CD14-positive monocyte (primary cell): Measurements from ENCODE around the gene MSMB. TPM values are rescaled to one million over a fixed set of nuclear protein-coding genes. Genes with fewer than 3 reads are reported as not detected.

Source experiments
- DNase-seq, 3 donors: peaks; one replicate each; pipeline ENCODE4 v3.0.0-alpha.2; 2011 to 2022
- H2AFZ ChIP-seq: 2 replicates; pipeline ENCODE4 v1.6.0; 2012; ENCODE audit warnings: mild to moderate bottlenecking, low read depth, low read length, inconsistent platforms; ENCODE audit not compliant: insufficient read depth, poor library complexity, severe bottlenecking
- H3K27ac ChIP-seq, 2 donors: 1 replicate in 1 of 2; 2 replicates in 1 of 2; pipeline ENCODE4 v1.5.1; 2012 to 2013; ENCODE audit warnings: low read length in 2 of 2, control low read depth in 1 of 2, inconsistent platforms in 1 of 2, low read depth in 1 of 2, mild to moderate bottlenecking in 1 of 2
- H3K27me3 ChIP-seq, 2 donors: one replicate each; pipeline versions ENCODE4 v1.6.0 to v1.6.1; 2011 to 2013; ENCODE audit warnings: low read length in 2 of 2; ENCODE audit not compliant: control insufficient read depth in 2 of 2, insufficient read depth in 2 of 2
- H3K36me3 ChIP-seq, 2 donors: replicated peaks in 1 of 2; 1 replicate in 1 of 2; 2 replicates in 1 of 2; pipeline versions ENCODE4 v1.5.1 to v1.6.1; 2012 to 2013; ENCODE audit warnings: low read length in 2 of 2, control low read depth in 1 of 2, inconsistent platforms in 1 of 2, mild to moderate bottlenecking in 1 of 2; ENCODE audit not compliant: insufficient read depth in 2 of 2, control insufficient read depth in 1 of 2
- H3K4me1 ChIP-seq, 2 donors: 1 replicate in 1 of 2; 2 replicates in 1 of 2; pipeline versions ENCODE4 v1.5.1 to v1.6.1; 2012 to 2013; ENCODE audit warnings: low read length in 2 of 2, control low read depth in 1 of 2, inconsistent platforms in 1 of 2, mild to moderate bottlenecking in 1 of 2, moderate library complexity in 1 of 2; ENCODE audit not compliant: insufficient read depth in 2 of 2, control insufficient read depth in 1 of 2
- H3K4me2 ChIP-seq: replicated peaks from 2 replicates; pipeline ENCODE3; 2012; ENCODE audit warnings: low read length, moderate library complexity, mild to moderate bottlenecking; ENCODE audit not compliant: poor library complexity, severe bottlenecking; ENCODE audit errors: extremely low read depth
- H3K4me3 ChIP-seq, 3 experiments: fragments of 200-600 bp in 1 of 3; sonication (generic) in 1 of 3; replicated peaks in 1 of 3; 1 replicate in 2 of 3; 2 replicates in 1 of 3; pipeline ENCODE4 v1.5.1; 2011 to 2013; ENCODE audit warnings: low read length in 3 of 3, mild to moderate bottlenecking in 3 of 3, control low read depth in 2 of 3, low read depth in 2 of 3, inconsistent platforms in 1 of 3, moderate library complexity in 1 of 3
- H3K79me2 ChIP-seq: 2 replicates; pipeline ENCODE4 v1.6.0; 2012; ENCODE audit warnings: mild to moderate bottlenecking, control low read depth, inconsistent platforms, low read length, moderate library complexity; ENCODE audit not compliant: insufficient read depth
- H3K9ac ChIP-seq: 2 replicates; pipeline ENCODE4 v1.6.0; 2017; ENCODE audit warnings: low read length, mild to moderate bottlenecking; ENCODE audit not compliant: insufficient read depth, poor library complexity, severe bottlenecking
- H3K9me3 ChIP-seq, 2 donors: replicated peaks in 1 of 2; 1 replicate in 1 of 2; 2 replicates in 1 of 2; pipeline versions ENCODE4 v1.5.1 to v1.6.1; 2012 to 2013; ENCODE audit warnings: low read length in 2 of 2, control low read depth in 1 of 2; ENCODE audit not compliant: control insufficient read depth in 1 of 2, insufficient read depth in 1 of 2
- H4K20me1 ChIP-seq: 2 replicates; pipeline ENCODE4 v1.6.0; 2012; ENCODE audit warnings: mild to moderate bottlenecking, low read length, control low read depth, moderate library complexity; ENCODE audit not compliant: insufficient read depth
- H3K27ac Mint-ChIP-seq, 7 donors: one replicate each; pipeline ENCODE4 v1.8.0; 2020; ENCODE audit warnings: mild to moderate bottlenecking in 7 of 7, mixed read lengths in 7 of 7, moderate library complexity in 6 of 7, inconsistent platforms in 2 of 7
- H3K27me3 Mint-ChIP-seq, 3 donors: one replicate each; pipeline ENCODE4 v1.8.0; 2021 to 2022; ENCODE audit warnings: low read depth in 3 of 3, mild to moderate bottlenecking in 3 of 3, mixed read lengths in 3 of 3, moderate library complexity in 3 of 3, inconsistent platforms in 1 of 3
- H3K36me3 Mint-ChIP-seq, 2 donors: one replicate each; pipeline ENCODE4 v1.8.0; 2020; ENCODE audit warnings: mixed read lengths in 2 of 2, inconsistent platforms in 1 of 2, mild to moderate bottlenecking in 1 of 2
- H3K4me1 Mint-ChIP-seq: one replicate; pipeline ENCODE4 v1.8.0; 2020; ENCODE audit warnings: mild to moderate bottlenecking, mixed read lengths
- H3K4me3 Mint-ChIP-seq, 2 donors: one replicate each; pipeline ENCODE4 v1.8.0; 2020; ENCODE audit warnings: mild to moderate bottlenecking in 2 of 2, mixed read lengths in 2 of 2, moderate library complexity in 1 of 2
- H3K9me3 Mint-ChIP-seq, 7 donors: one replicate each; pipeline ENCODE4 v1.8.0; 2020 to 2022; ENCODE audit warnings: mixed read lengths in 7 of 7, mild to moderate bottlenecking in 6 of 7, moderate library complexity in 6 of 7, inconsistent platforms in 2 of 7
- WGBS: methylation state at CpG from one replicate; pipeline ENCODE4 v1.1.5; 2013; ENCODE audit warnings: missing lambda C conversion rate; ENCODE audit not compliant: insufficient coverage; 5-methylcytosine and 5-hydroxymethylcytosine counted together
- intact Hi-C, 2 donors: fragments of 100-400 bp; cut with micrococcal nuclease; formaldehyde crosslinking; loops; one replicate each; pipeline versions ENCODE4 v1.15.0 to v1.15.1; 2023
- polyA plus RNA-seq, 3 donors: library from polyadenylated mRNA; depleted of rRNA in 1 of 3; unstranded in 2 of 3; stranded (reverse) in 1 of 3; fragments of 300-500 nt in 2 of 3; fragments of >200 nt in 1 of 3; fragmentation: Illumina TruSeq in 2 of 3; gene quantifications; 1 replicate in 2 of 3; 2 replicates in 1 of 3; pipeline ENCODE4 v1.2.3, GENCODE V29; 2012 to 2021
- TF ChIP-seq, protein P1 (sequence below): fragments of 200-600 bp; IDR thresholded peaks from one replicate; pipeline ENCODE4 v1.8.0; 2022; ENCODE audit warnings: antibody characterized with exemption, mild to moderate bottlenecking

MSMB gene
- polyA plus RNA-seq, 3 donors, result not detected

DNA sequence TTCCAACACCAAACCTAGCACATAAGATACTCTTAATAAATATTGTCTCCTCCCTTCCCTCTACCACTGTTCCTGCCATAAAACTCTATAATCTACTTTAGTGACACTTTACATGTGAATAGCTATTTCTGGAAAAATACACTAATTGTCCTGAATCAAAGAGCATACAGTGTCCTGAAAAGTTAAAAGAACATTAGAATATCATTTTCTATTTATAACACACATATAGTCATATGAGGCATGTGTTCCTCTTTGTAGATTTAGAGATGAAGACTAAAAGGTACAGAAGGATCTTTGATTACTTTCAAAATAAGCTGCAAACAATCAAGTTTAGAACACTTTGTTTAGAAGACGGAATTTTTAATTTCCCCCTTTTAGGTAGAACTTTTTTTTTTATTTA is 29.3 kb downstream of the MSMB start:
- H3K9me3 ChIP-seq, result no peaks in the 10 kb centered on the region
- peaks cover 49 to 55% of the 10 kb centered on the region in 2 donors for H3K36me3 ChIP-seq
- H3K4me3 ChIP-seq, result no peak overlapping the region
- no peak overlapping the region for H3K4me2 ChIP-seq
- DNase-seq, result no peak
- peaks cover 45 to 55% of the 10 kb centered on the region in 2 donors for H3K4me1 ChIP-seq
- H4K20me1 ChIP-seq, result peaks cover 85% of the 10 kb centered on the region
- intact Hi-C loops, result no loop called here
- H3K4me3 Mint-ChIP-seq, result peak overlapping the region in 1 of 2 donors; percentile 9
- H3K9ac ChIP-seq, result no peak overlapping the region
- WGBS, result no CpG with 5 or more reads among the region's 1 CpG
- peak overlapping the region; percentile 36 to 93 for H3K27ac ChIP-seq
- H3K9me3 Mint-ChIP-seq, result no peaks in the 10 kb centered on the region
- no peaks in the 10 kb centered on the region for H3K27me3 Mint-ChIP-seq
- H2AFZ ChIP-seq, result no peak overlapping the region
- peaks cover 99% of the 10 kb centered on the region for H3K79me2 ChIP-seq
- H3K36me3 Mint-ChIP-seq, result peaks cover 55 to 61% of the 10 kb centered on the region in 2 donors
- peaks cover 54% of the 10 kb centered on the region for H3K4me1 Mint-ChIP-seq
- H3K27me3 ChIP-seq, result no peaks in the 10 kb centered on the region
- peak overlapping the region; percentile 9 to 96 (median 59) for H3K27ac Mint-ChIP-seq
- TF ChIP-seq, protein P1, sequence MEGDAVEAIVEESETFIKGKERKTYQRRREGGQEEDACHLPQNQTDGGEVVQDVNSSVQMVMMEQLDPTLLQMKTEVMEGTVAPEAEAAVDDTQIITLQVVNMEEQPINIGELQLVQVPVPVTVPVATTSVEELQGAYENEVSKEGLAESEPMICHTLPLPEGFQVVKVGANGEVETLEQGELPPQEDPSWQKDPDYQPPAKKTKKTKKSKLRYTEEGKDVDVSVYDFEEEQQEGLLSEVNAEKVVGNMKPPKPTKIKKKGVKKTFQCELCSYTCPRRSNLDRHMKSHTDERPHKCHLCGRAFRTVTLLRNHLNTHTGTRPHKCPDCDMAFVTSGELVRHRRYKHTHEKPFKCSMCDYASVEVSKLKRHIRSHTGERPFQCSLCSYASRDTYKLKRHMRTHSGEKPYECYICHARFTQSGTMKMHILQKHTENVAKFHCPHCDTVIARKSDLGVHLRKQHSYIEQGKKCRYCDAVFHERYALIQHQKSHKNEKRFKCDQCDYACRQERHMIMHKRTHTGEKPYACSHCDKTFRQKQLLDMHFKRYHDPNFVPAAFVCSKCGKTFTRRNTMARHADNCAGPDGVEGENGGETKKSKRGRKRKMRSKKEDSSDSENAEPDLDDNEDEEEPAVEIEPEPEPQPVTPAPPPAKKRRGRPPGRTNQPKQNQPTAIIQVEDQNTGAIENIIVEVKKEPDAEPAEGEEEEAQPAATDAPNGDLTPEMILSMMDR, result no peak

DNA sequence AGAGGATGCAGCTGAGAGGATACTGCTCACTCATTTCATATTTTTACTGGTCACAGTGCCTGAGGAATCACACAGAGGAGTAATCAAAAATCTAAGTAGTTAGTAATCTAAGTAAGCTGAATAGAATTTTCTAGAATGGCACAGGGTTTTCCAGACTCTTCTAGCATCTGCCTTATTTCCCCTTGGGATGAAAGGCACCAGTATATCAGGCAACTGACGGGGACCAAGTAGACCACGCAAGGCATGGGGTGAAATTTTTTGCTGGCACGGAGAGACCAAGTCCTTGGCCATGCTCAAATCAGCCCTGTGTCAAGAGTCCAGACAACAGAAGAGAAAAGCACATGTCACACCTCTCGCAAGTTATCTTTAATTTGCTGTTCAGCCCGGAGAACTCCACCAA is 29.9 kb downstream of the MSMB start:
- peaks cover 98% of the 10 kb centered on the region for H3K79me2 ChIP-seq
- no peak overlapping the region for H3K4me3 Mint-ChIP-seq

More for the DNA sequence above, 29.9 kb downstream of the MSMB start:
- H3K4me2 ChIP-seq, result no peak overlapping the region
- TF ChIP-seq, protein P1, result no peak
- no peak for DNase-seq
- H3K36me3 ChIP-seq, result peaks cover 54 to 61% of the 10 kb centered on the region in 2 donors
- H2AFZ ChIP-seq, result no peak overlapping the region
- H3K4me3 ChIP-seq, result no peak overlapping the region
- Mint-ChIP-seq H3K9me3 (no peaks in the 10 kb centered on the region), H3K27me3 (no peaks in the 10 kb centered on the region), H3K36me3 (peaks cover 58 to 62% of the 10 kb centered on the region in 2 donors), H3K4me1 (peaks cover 51% of the 10 kb centered on the region), H3K27ac (peak overlapping the region in 4 of 7 donors; percentile 16 to 96 (median 43))
- H3K4me1 ChIP-seq, result peaks cover 39 to 49% of the 10 kb centered on the region in 2 donors
- no peaks in the 10 kb centered on the region for H3K9me3 ChIP-seq
- H4K20me1 ChIP-seq, result peaks cover 91% of the 10 kb centered on the region
- 97% methylated on average over 4 of the region's 5 CpGs for WGBS
- H3K9ac ChIP-seq, result no peak overlapping the region
- intact Hi-C loops, result no loop called here
- H3K27ac ChIP-seq, result peak overlapping the region in 1 of 2 donors; percentile 55
- no peaks in the 10 kb centered on the region for H3K27me3 ChIP-seq
